Measurements from ENCODE around the gene CYSLTR1.

The CYSLTR1 gene

DNA sequence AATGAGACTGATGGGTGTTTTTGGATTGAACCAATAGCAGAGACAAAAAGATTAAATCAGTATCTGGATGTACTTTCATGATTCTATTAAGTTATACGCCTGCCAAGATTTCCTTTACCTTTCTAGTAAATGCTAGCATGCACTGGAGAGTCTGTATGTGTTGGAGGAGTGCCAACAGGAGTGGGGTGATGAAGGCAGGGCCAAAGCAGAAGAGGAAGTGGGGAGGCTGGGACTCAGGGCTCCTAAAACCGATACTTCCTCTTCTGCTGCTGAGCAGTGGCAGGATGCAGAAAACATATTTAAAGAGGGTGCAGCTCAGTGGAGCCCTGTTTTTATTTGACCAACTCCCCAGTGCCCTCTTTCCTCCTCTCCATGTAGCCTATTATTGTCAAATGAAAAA is 5.6 kb downstream of the CYSLTR1 start:
- H3K36me3 ChIP-seq (ENCODE audit: control insufficient read depth in 2 of 2, insufficient read depth in 1 of 2, low read length in 2 of 2): no peaks in the 10 kb centered on the region
- no peaks in the 10 kb centered on the region for H3K4me1 ChIP-seq (ENCODE audit: control insufficient read depth, insufficient read depth, low read length)
- TF ChIP-seq ZXDB (tag by site-specific recombination; IDR thresholded peaks at IDR 0.05) (no peak), ZNF747 (tag by site-specific recombination; IDR thresholded peaks at IDR 0.05) (no peak), ZFP41 (tag by site-specific recombination; IDR thresholded peaks at IDR 0.05; ENCODE audit: borderline replicate concordance) (no peak), KLF10 (tag by site-specific recombination; IDR thresholded peaks at IDR 0.05) (no peak)
- TF ChIP-seq, protein P1, sequence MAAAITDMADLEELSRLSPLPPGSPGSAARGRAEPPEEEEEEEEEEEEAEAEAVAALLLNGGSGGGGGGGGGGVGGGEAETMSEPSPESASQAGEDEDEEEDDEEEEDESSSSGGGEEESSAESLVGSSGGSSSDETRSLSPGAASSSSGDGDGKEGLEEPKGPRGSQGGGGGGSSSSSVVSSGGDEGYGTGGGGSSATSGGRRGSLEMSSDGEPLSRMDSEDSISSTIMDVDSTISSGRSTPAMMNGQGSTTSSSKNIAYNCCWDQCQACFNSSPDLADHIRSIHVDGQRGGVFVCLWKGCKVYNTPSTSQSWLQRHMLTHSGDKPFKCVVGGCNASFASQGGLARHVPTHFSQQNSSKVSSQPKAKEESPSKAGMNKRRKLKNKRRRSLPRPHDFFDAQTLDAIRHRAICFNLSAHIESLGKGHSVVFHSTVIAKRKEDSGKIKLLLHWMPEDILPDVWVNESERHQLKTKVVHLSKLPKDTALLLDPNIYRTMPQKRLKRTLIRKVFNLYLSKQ (tag by site-specific recombination; IDR thresholded peaks at IDR 0.05; ENCODE audit: borderline replicate concordance): no peak
- TF ChIP-seq, protein P2, sequence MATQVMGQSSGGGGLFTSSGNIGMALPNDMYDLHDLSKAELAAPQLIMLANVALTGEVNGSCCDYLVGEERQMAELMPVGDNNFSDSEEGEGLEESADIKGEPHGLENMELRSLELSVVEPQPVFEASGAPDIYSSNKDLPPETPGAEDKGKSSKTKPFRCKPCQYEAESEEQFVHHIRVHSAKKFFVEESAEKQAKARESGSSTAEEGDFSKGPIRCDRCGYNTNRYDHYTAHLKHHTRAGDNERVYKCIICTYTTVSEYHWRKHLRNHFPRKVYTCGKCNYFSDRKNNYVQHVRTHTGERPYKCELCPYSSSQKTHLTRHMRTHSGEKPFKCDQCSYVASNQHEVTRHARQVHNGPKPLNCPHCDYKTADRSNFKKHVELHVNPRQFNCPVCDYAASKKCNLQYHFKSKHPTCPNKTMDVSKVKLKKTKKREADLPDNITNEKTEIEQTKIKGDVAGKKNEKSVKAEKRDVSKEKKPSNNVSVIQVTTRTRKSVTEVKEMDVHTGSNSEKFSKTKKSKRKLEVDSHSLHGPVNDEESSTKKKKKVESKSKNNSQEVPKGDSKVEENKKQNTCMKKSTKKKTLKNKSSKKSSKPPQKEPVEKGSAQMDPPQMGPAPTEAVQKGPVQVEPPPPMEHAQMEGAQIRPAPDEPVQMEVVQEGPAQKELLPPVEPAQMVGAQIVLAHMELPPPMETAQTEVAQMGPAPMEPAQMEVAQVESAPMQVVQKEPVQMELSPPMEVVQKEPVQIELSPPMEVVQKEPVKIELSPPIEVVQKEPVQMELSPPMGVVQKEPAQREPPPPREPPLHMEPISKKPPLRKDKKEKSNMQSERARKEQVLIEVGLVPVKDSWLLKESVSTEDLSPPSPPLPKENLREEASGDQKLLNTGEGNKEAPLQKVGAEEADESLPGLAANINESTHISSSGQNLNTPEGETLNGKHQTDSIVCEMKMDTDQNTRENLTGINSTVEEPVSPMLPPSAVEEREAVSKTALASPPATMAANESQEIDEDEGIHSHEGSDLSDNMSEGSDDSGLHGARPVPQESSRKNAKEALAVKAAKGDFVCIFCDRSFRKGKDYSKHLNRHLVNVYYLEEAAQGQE (tag by site-specific recombination; IDR thresholded peaks at IDR 0.05): no peak
- H3K27ac ChIP-seq (ENCODE audit: extremely low read depth, low read depth, low read length): no peak overlapping the region
- ChIA-PET CTCF (interaction anchor here (1.0 kb wide), 1 partner anchor 18 kb away, joined by 3 read pairs; no protein-coding TSS in a partner anchor), POLR2A (no interaction called here)
- H3K9me3 ChIP-seq (ENCODE audit: control insufficient read depth, insufficient read depth, low read depth, low read length): no peaks in the 10 kb centered on the region; the same call in 1 of the 2 replicates
- no peak overlapping the region for H3K4me3 ChIP-seq (ENCODE audit: low read depth, low read length)

DNA sequence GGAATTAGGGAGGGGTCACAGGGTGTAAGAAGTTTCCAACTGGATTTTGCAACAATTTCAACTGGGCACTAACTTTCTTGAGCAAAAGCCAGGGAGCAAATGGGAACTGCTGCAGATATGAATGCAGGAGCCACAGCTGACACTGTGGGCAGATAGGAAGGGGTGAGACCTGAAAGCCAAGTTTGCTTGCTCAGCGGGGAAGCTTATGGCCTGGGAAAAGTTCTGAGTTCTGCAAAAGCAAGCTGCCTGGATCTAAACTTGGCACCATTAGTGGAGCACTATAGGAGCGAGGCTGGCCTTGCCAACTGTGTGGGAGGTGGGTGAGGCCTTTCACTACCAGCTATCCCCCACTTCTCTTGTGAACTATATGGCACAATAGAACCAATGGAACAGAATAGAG is 11.1 kb downstream of the CYSLTR1 start:
- Histone ChIP-seq H3K36me3 (ENCODE audit: control insufficient read depth in 2 of 2, insufficient read depth in 1 of 2, low read length in 2 of 2) (no peaks in the 10 kb centered on the region), H3K4me1 (ENCODE audit: control insufficient read depth, insufficient read depth, low read length) (no peaks in the 10 kb centered on the region), H3K9me3 (ENCODE audit: control insufficient read depth, insufficient read depth, low read depth, low read length) (no peaks in the 10 kb centered on the region; the same call in 1 of the 2 replicates), H3K4me3 (ENCODE audit: low read depth, low read length) (no peak overlapping the region), H3K27ac (ENCODE audit: extremely low read depth, low read depth, low read length) (no peak overlapping the region)
- ChIA-PET CTCF (no interaction called here), POLR2A (no interaction called here)
- TF ChIP-seq ZSCAN30 (tag by site-specific recombination; IDR thresholded peaks at IDR 0.05): no peak

DNA sequence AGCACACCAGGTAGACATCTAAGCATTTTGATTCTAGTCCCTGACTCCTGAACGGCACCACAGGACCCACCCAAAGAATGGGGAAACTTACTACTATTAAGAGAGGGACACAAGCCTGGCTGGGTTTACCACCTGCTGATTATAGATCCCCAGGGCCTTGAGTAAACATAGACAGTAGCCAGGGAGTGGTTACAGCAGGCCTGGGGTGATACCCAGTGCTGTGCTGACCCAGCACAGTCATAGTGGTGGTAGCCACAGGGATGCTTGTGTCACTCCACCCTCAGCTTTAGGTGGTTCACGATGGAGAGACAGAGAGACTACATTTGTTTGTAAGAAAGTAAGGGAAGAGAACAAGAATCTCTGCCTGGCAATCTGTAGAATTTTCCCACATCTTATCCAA is 11.7 kb downstream of the CYSLTR1 start:
- no peak overlapping the region for H3K27ac ChIP-seq (ENCODE audit: extremely low read depth, low read depth, low read length)
- TF ChIP-seq KLF8 (tag by site-specific recombination; IDR thresholded peaks at IDR 0.05): no peak
- TF ChIP-seq ZNF248 (tag by site-specific recombination; IDR thresholded peaks at IDR 0.05): no peak
- TF ChIP-seq ZFP3 (tag by site-specific recombination; IDR thresholded peaks at IDR 0.05; ENCODE audit: low read depth): no peak
- TF ChIP-seq ZNF555 (tag by site-specific recombination; conservative IDR thresholded peaks at IDR 0.05): no peak
- no peak for TF ChIP-seq ZSCAN16 (tag by site-specific recombination; IDR thresholded peaks at IDR 0.05)
- TF ChIP-seq KLF9 (tag by site-specific recombination; IDR thresholded peaks at IDR 0.05; ENCODE audit: low read depth): no peak
- ChIA-PET POLR2A (no interaction called here), CTCF (no interaction called here)
- H3K9me3 ChIP-seq (ENCODE audit: control insufficient read depth, insufficient read depth, low read depth, low read length): no peaks in the 10 kb centered on the region; the same call in 1 of the 2 replicates
- H3K4me3 ChIP-seq (ENCODE audit: low read depth, low read length): no peak overlapping the region
- H3K36me3 ChIP-seq (ENCODE audit: control insufficient read depth in 2 of 2, insufficient read depth in 1 of 2, low read length in 2 of 2): no peaks in the 10 kb centered on the region
- H3K4me1 ChIP-seq (ENCODE audit: control insufficient read depth, insufficient read depth, low read length): no peaks in the 10 kb centered on the region

DNA sequence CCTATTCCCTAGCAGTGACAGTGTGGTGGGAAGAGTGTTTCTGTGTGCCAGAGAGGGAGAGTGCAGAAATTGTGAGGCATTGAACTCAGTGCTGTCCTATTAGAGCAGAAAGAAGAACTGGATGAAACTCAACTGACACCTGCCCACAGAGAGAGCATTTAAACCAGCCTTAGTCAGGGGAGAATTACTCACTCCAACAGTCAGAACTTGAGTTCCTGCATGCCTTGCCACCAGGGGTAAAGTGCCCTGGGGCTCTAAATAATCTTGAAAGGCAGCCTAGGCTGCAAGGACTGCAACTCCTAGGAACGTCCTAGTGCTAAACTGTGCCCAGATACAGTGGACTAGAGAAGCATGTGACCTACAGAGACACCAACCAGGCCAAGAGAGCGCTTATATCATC is 12.8 kb downstream of the CYSLTR1 start:
- no peaks in the 10 kb centered on the region; the same call in 1 of the 2 replicates for H3K9me3 ChIP-seq (ENCODE audit: control insufficient read depth, insufficient read depth, low read depth, low read length)
- H3K4me1 ChIP-seq (ENCODE audit: control insufficient read depth, insufficient read depth, low read length): no peaks in the 10 kb centered on the region
- CTCF ChIA-PET: no interaction called here
- no peak overlapping the region for H3K27ac ChIP-seq (ENCODE audit: extremely low read depth, low read depth, low read length)
- no peak overlapping the region for H3K4me3 ChIP-seq (ENCODE audit: low read depth, low read length)
- no peak for TF ChIP-seq ZNF623 (tag by site-specific recombination; IDR thresholded peaks at IDR 0.05)
- no peak for TF ChIP-seq ZNF184 (tag by site-specific recombination; IDR thresholded peaks at IDR 0.05)
- no peak for TF ChIP-seq ZNF302 (tag by site-specific recombination; IDR thresholded peaks at IDR 0.05; ENCODE audit: low read depth)
- no peak for TF ChIP-seq ZNF747 (tag by site-specific recombination; IDR thresholded peaks at IDR 0.05)
- TF ChIP-seq ZNF175 (tag by site-specific recombination; IDR thresholded peaks at IDR 0.05): no peak
- no peak for TF ChIP-seq ZNF350 (tag by site-specific recombination; IDR thresholded peaks at IDR 0.05)
- POLR2A ChIA-PET: no interaction called here
- H3K36me3 ChIP-seq (ENCODE audit: control insufficient read depth in 2 of 2, insufficient read depth in 1 of 2, low read length in 2 of 2): no peaks in the 10 kb centered on the region

Measured in HEK293 (cell line).